Spinal cord (tissue), 10 donors: ENCODE results near the gene PRR29. TPM values are rescaled to one million over a fixed set of nuclear protein-coding genes. Genes with fewer than 3 reads are reported as not detected.

Source experiments
- DNase-seq, 6 donors: peaks; one replicate each; pipeline versions ENCODE4 v3.0.0 to v3.0.0-alpha.2; 2013 to 2015; ENCODE audit warnings: low spot score in 6 of 6, low read depth in 4 of 6
- H3K27ac ChIP-seq: one replicate; pipeline ENCODE4 v1.5.1; 2013; ENCODE audit warnings: low read depth, low read length, control low read depth
- H3K27me3 ChIP-seq: one replicate; pipeline ENCODE4 v1.6.1; 2013; ENCODE audit warnings: low read length; ENCODE audit not compliant: control insufficient read depth, insufficient read depth
- H3K36me3 ChIP-seq: one replicate; pipeline ENCODE4 v1.6.1; 2013; ENCODE audit warnings: low read length; ENCODE audit not compliant: control insufficient read depth, insufficient read depth
- H3K4me1 ChIP-seq: one replicate; pipeline ENCODE4 v1.6.1; 2013; ENCODE audit warnings: low read length; ENCODE audit not compliant: control insufficient read depth, insufficient read depth
- H3K4me3 ChIP-seq: one replicate; pipeline ENCODE4 v1.5.1; 2013; ENCODE audit warnings: low read depth, low read length, control low read depth
- H3K9me3 ChIP-seq: one replicate; pipeline ENCODE4 v1.6.1; 2013; ENCODE audit warnings: low read length; ENCODE audit not compliant: control insufficient read depth, insufficient read depth
- WGBS: methylation state at CpG from one replicate; pipeline ENCODE4 v1.1.5; 2013; ENCODE audit warnings: missing lambda C conversion rate; ENCODE audit not compliant: insufficient coverage; 5-methylcytosine and 5-hydroxymethylcytosine counted together
- long read RNA-seq, 4 donors: transcript quantifications; one replicate each; lab custom pipeline, GENCODE V29; 2026
- polyA plus RNA-seq, 2 donors: library from polyadenylated mRNA; unstranded; fragments of 120-200 nt; gene quantifications; one replicate each; pipeline ENCODE4 v1.2.1, GENCODE V29; 2013; ENCODE audit not compliant: insufficient read length in 2 of 2
- total RNA-seq, 2 donors: library from RNA; depleted of rRNA in 1 of 2; stranded (reverse); fragments of 120-200 nt in 1 of 2; fragments of >200 nt in 1 of 2; gene quantifications; one replicate each; pipeline versions ENCODE4 v1.2.3 to v1.2.4, GENCODE V29; 2013 to 2014
- donor health status: healthy.

PRR29 gene
- total RNA-seq = 10 to 100 TPM in 1 of 2 donors, 1 to 10 TPM in 1; 2.8 to 13.4 TPM
- 10 to 100 TPM; 12.3 to 17.7 TPM for polyA plus RNA-seq
- long read RNA-seq, donor 1, partial matches to known transcripts = 0 of 6 reads
- long read RNA-seq, donor 1, other reads (novel, unspliced or antisense) = 0 of 6 reads
- long read RNA-seq, donor 2, partial matches to known transcripts = 0 of 8 reads
- long read RNA-seq, donor 2, other reads (novel, unspliced or antisense) = 0 of 8 reads
- long read RNA-seq, donor 3, partial matches to known transcripts = 0 of 4 reads
- long read RNA-seq, donor 3, other reads (novel, unspliced or antisense) = 0 of 4 reads
- long read RNA-seq, donor 4, transcript PRR29-206 (1 exons, 1,637 nt) = major isoform, 15 of 19 reads
- long read RNA-seq, donor 4, partial matches to known transcripts = 0 of 19 reads
- long read RNA-seq, donor 4, other reads (novel, unspliced or antisense) = 0 of 19 reads

- WGBS = 0% methylated on average over 41 of the region's 43 CpGs
- H3K27me3 ChIP-seq = peaks cover 6% of the 10 kb centered on the region
- no peak within 1 kb of the TSS for H3K27ac ChIP-seq
Observed at GRCh38 chr17:63998050-63998720, at the start of gene PRR29. Gene PRR29 (plus strand): TSS chr17:63998351. CDS start chr17:63998365, 14 bp downstream.

GRCh38 chr17:63948521-63948920 is 49.6 kb upstream of the PRR29 start:
- 82% methylated on average over 9 of the region's 9 CpGs for WGBS
- Histone ChIP-seq H3K27me3 (no peaks in the 10 kb centered on the region), H3K9me3 (no peaks in the 10 kb centered on the region), H3K4me3 (no peak overlapping the region), H3K36me3 (no peaks in the 10 kb centered on the region), H3K4me1 (peaks cover 6% of the 10 kb centered on the region), H3K27ac (no peak overlapping the region)
- DNase-seq = no peak

More at GRCh38 chr17:63998050-63998720, at the start of gene PRR29:
- Histone ChIP-seq H3K9me3 (no peaks in the 10 kb centered on the region), H3K4me1 (peaks cover 31% of the 10 kb centered on the region), H3K4me3 (peak within 1 kb of the TSS; percentile 67), H3K36me3 (peaks cover 9% of the 10 kb centered on the region)
- DNase-seq = peak; percentile 54 to 95 (median 68)

- Histone ChIP-seq H3K4me1 (peaks cover 6% of the 10 kb centered on the region), H3K27ac (no peak overlapping the region), H3K4me3 (no peak overlapping the region), H3K9me3 (no peaks in the 10 kb centered on the region), H3K36me3 (no peaks in the 10 kb centered on the region), H3K27me3 (no peaks in the 10 kb centered on the region)
- DNase-seq = peak in 1 of 6 donors; percentile 29
- WGBS = 82% methylated on average over 10 of the region's 18 CpGs
Observed at GRCh38 chr17:63949576-63950250, 48.4 kb upstream of the PRR29 start.

GRCh38 chr17:63950940-63951907 is 46.9 kb upstream of the PRR29 start:
- no peak for DNase-seq
- Histone ChIP-seq H3K4me3 (no peak overlapping the region), H3K4me1 (peaks cover 6% of the 10 kb centered on the region), H3K27me3 (no peaks in the 10 kb centered on the region), H3K36me3 (no peaks in the 10 kb centered on the region), H3K27ac (no peak overlapping the region), H3K9me3 (no peaks in the 10 kb centered on the region)
- 92% methylated on average over 27 of the region's 29 CpGs for WGBS

DNA sequence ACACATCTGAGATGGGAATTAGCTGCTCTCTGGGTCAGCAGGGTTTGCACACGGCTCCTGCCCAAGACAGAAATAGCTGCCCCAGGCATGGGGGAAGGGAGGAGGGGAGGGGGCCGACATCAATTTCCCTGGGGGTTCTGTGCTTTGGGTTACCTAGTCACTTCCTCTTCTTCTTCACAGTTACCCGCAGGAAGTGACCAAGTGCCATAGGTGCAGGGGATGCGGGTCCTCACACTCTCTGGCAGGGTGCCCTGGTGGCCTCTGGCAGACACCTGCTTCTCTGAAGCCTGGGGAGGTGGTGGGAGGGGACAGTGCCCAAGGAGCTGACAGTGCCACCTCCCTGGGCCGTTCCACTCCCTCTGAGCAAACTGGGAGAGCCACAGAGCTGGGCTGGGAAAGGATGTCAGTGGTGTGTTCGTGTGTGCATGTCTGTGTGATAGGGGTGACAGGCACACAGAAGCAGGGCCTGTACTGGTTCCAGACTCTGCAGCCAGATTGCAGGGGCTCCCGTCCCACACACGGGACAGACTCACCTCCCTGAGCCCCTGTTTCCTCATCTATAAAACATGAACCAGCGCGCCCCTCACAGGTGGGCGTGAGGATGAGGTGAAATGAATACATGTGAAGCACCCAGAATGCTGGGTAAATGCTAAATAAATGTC is 43.6 kb upstream of the PRR29 start:
- Histone ChIP-seq H3K4me3 (no peak overlapping the region), H3K4me1 (no peaks in the 10 kb centered on the region), H3K27ac (no peak overlapping the region), H3K9me3 (no peaks in the 10 kb centered on the region), H3K27me3 (no peaks in the 10 kb centered on the region), H3K36me3 (no peaks in the 10 kb centered on the region)
- WGBS = 48% methylated on average over 2 of the region's 11 CpGs
- DNase-seq = no peak

- 81% methylated on average over 8 of the region's 11 CpGs for WGBS
- Histone ChIP-seq H3K4me3 (no peak overlapping the region), H3K27ac (no peak overlapping the region), H3K4me1 (no peaks in the 10 kb centered on the region), H3K36me3 (no peaks in the 10 kb centered on the region), H3K9me3 (no peaks in the 10 kb centered on the region), H3K27me3 (no peaks in the 10 kb centered on the region)
- no peak for DNase-seq
Observed at GRCh38 chr17:63955232-63955631, 42.9 kb upstream of the PRR29 start.

- Histone ChIP-seq H3K9me3 (no peaks in the 10 kb centered on the region), H3K27me3 (peaks cover 4% of the 10 kb centered on the region), H3K4me1 (no peaks in the 10 kb centered on the region), H3K4me3 (no peak overlapping the region), H3K27ac (no peak overlapping the region), H3K36me3 (no peaks in the 10 kb centered on the region)
- no peak for DNase-seq
- 88% methylated on average over 4 of the region's 4 CpGs for WGBS
Observed at GRCh38 chr17:63955791-63956190, 42.4 kb upstream of the PRR29 start.

- DNase-seq = no peak
- Histone ChIP-seq H3K4me3 (no peak overlapping the region), H3K4me1 (peaks cover 4% of the 10 kb centered on the region), H3K27ac (no peak overlapping the region), H3K36me3 (no peaks in the 10 kb centered on the region), H3K27me3 (peaks cover 8% of the 10 kb centered on the region), H3K9me3 (no peaks in the 10 kb centered on the region)
- 80% methylated on average over 1 of the region's 5 CpGs for WGBS
Observed at GRCh38 chr17:63956296-63956920, 41.7 kb upstream of the PRR29 start.
